Measurements from ENCODE around the gene AGAP1. TPM values are rescaled to one million over a fixed set of nuclear protein-coding genes. Genes with fewer than 3 reads are reported as not detected.

AGAP1 gene
- total RNA-seq, 1 experiment from 2014 or later = 56.4 TPM

- intact Hi-C loops (cut with micrococcal nuclease; ENCODE audit: unreplicated experiment) = loop anchor here (2.0 kb wide), 2 partner anchors 52 to 94 kb away; no protein-coding TSS in a partner anchor
- Mint-ChIP-seq H3K9me3 (ENCODE audit: low read depth, unreplicated experiment) (no peaks in the 10 kb centered on the region), H3K27ac (ENCODE audit: unreplicated experiment) (peak overlapping the region; percentile 31), H3K27me3 (ENCODE audit: unreplicated experiment) (no peaks in the 10 kb centered on the region), H3K4me1 (ENCODE audit: low read depth, unreplicated experiment) (peaks cover 55% of the 10 kb centered on the region), H3K36me3 (ENCODE audit: insufficient read depth, unreplicated experiment) (peaks cover 12% of the 10 kb centered on the region), H3K4me3 (ENCODE audit: low read depth, unreplicated experiment) (peak overlapping the region; percentile 48)
- CTCF ChIA-PET = interaction anchor here (1.0 to 2.6 kb wide), 4 partner anchors 10 to 245 kb away, joined by 6 to 11 read pairs (median 8); no protein-coding TSS in a partner anchor
- TF ChIP-seq CTCF (IDR thresholded peaks at IDR 0.05; ENCODE audit: unreplicated experiment) = no peak
- peak; percentile 21 for DNase-seq
- no TSS peak for BruUV-seq (replicated peaks)
Measured at GRCh38 chr2:235500761-235501672, 7.2 kb downstream of the AGAP1 start.

GRCh38 chr2:235501673-235502031 lies 7.8 kb downstream of the AGAP1 start:
- BruUV-seq (replicated peaks) = no TSS peak
- TF ChIP-seq CTCF (IDR thresholded peaks at IDR 0.05; ENCODE audit: unreplicated experiment) = no peak
- H3K9me3 Mint-ChIP-seq (ENCODE audit: low read depth, unreplicated experiment) = no peaks in the 10 kb centered on the region
- no peak for DNase-seq
- H3K36me3 Mint-ChIP-seq (ENCODE audit: insufficient read depth, unreplicated experiment) = peaks cover 6% of the 10 kb centered on the region
- no peaks in the 10 kb centered on the region for H3K27me3 Mint-ChIP-seq (ENCODE audit: unreplicated experiment)
- intact Hi-C loops (cut with micrococcal nuclease; ENCODE audit: unreplicated experiment) = loop anchor here (2.0 kb wide), 2 partner anchors 51 to 93 kb away; no protein-coding TSS in a partner anchor
- H3K4me3 Mint-ChIP-seq (ENCODE audit: low read depth, unreplicated experiment) = peak overlapping the region; percentile 48
- H3K27ac Mint-ChIP-seq (ENCODE audit: unreplicated experiment) = no peak overlapping the region
- H3K4me1 Mint-ChIP-seq (ENCODE audit: low read depth, unreplicated experiment) = peaks cover 53% of the 10 kb centered on the region
- CTCF ChIA-PET = interaction anchor here (0.6 to 2.6 kb wide), 5 partner anchors 9 to 245 kb away, joined by 6 to 11 read pairs (median 6); no protein-coding TSS in a partner anchor

- Mint-ChIP-seq H3K27me3 (ENCODE audit: unreplicated experiment) (no peaks in the 10 kb centered on the region), H3K36me3 (ENCODE audit: insufficient read depth, unreplicated experiment) (no peaks in the 10 kb centered on the region), H3K9me3 (ENCODE audit: low read depth, unreplicated experiment) (no peaks in the 10 kb centered on the region), H3K4me1 (ENCODE audit: low read depth, unreplicated experiment) (peaks cover 55% of the 10 kb centered on the region), H3K4me3 (ENCODE audit: low read depth, unreplicated experiment) (peak overlapping the region; percentile 48), H3K27ac (ENCODE audit: unreplicated experiment) (no peak overlapping the region)
- intact Hi-C loops (cut with micrococcal nuclease; ENCODE audit: unreplicated experiment) = no loop called here
- no TSS peak for BruUV-seq (replicated peaks)
- no peak for DNase-seq
- CTCF ChIA-PET = interaction anchor here (0.5 to 2.6 kb wide), 5 partner anchors 9 to 244 kb away, joined by 4 to 11 read pairs (median 6); no protein-coding TSS in a partner anchor
- no peak for TF ChIP-seq CTCF (IDR thresholded peaks at IDR 0.05; ENCODE audit: unreplicated experiment)
Measured at GRCh38 chr2:235502336-235502735, 8.5 kb downstream of the AGAP1 start.

GRCh38 chr2:235504441-235505180 lies 10.8 kb downstream of the AGAP1 start:
- CTCF ChIA-PET = no interaction called here
- no peaks in the 10 kb centered on the region for H3K9me3 Mint-ChIP-seq (ENCODE audit: low read depth, unreplicated experiment)
- no TSS peak for BruUV-seq (replicated peaks)
- no peaks in the 10 kb centered on the region for H3K36me3 Mint-ChIP-seq (ENCODE audit: insufficient read depth, unreplicated experiment)
- intact Hi-C loops (cut with micrococcal nuclease; ENCODE audit: unreplicated experiment) = no loop called here
- no peak for TF ChIP-seq CTCF (IDR thresholded peaks at IDR 0.05; ENCODE audit: unreplicated experiment)
- H3K27me3 Mint-ChIP-seq (ENCODE audit: unreplicated experiment) = no peaks in the 10 kb centered on the region
- H3K4me3 Mint-ChIP-seq (ENCODE audit: low read depth, unreplicated experiment) = no peak overlapping the region
- no peak for DNase-seq
- H3K27ac Mint-ChIP-seq (ENCODE audit: unreplicated experiment) = peak overlapping the region; percentile 46
- peaks cover 63% of the 10 kb centered on the region for H3K4me1 Mint-ChIP-seq (ENCODE audit: low read depth, unreplicated experiment)

Measured in Calu3 (cell line).